Measurements from ENCODE around the gene PIGN.

PIGN gene

DNA sequence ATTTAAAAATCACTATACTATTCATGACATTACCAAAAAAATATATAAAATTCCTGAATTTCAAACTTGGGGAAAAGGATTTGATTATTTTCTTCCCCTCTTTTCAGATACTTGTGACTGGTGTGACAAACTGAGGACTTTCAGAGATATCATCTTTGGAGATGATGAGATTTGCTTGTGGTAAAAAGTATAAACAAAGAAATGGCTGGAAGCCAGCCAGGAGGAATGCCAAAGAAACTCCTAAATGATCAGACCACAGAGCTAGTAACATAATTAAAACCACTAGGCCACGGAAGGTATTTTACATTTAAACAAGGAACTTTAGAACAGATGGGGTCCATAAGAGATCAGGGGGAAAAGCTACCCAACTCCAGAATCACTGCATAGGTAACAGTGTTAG lies 58.7 kb downstream of the PIGN start:
- FAIRE-seq (no peak), DNase-seq (ENCODE audit: insufficient read length, low spot score) (no peak)
- TF ChIP-seq PAX5 (IDR thresholded peaks at IDR 0.05; ENCODE audit: insufficient read depth, low read length, severe bottlenecking) = no peak
- TF ChIP-seq POU2F2 (IDR thresholded peaks at IDR 0.05; ENCODE audit: low read depth, low read length) = no peak
- TF ChIP-seq POLR2A (IDR thresholded peaks at IDR 0.05; ENCODE audit: low read depth, low read length) = no peak
- TF ChIP-seq POLR2AphosphoS5 (IDR thresholded peaks at IDR 0.05; ENCODE audit: low read depth, low read length) = no peak
- TF ChIP-seq TAF1 (IDR thresholded peaks at IDR 0.05; ENCODE audit: low read depth, low read length) = no peak

DNA sequence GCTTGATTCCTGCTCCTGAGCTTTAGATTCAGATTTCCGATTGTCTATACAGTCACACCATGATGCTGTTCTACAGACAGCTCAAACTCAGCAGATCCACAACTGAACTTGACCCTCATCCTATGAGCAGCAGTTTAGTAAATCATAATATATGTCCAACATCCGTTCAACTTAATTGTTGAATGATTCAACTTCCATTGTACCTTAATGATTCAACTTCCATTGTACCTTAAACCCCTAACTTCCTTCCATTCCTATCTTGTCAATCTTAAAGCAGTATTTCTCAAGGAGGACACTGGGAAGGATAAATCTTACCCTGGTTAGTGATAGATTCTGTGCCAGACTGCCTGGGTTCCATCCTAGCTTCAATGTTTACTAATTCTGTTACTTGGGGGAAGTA lies 60.1 kb downstream of the PIGN start:
- TF ChIP-seq TAF1 (IDR thresholded peaks at IDR 0.05; ENCODE audit: low read depth, low read length) = no peak
- TF ChIP-seq POLR2A (IDR thresholded peaks at IDR 0.05; ENCODE audit: low read depth, low read length) = no peak
- no peak for TF ChIP-seq POLR2AphosphoS5 (IDR thresholded peaks at IDR 0.05; ENCODE audit: low read depth, low read length)
- TF ChIP-seq POU2F2 (IDR thresholded peaks at IDR 0.05; ENCODE audit: low read depth, low read length) = no peak
- TF ChIP-seq PAX5 (IDR thresholded peaks at IDR 0.05; ENCODE audit: insufficient read depth, low read length, severe bottlenecking) = no peak
- no peak for TF ChIP-seq SPI1 (IDR thresholded peaks at IDR 0.05; ENCODE audit: low read depth, low read length)
- no peak for DNase-seq (ENCODE audit: insufficient read length, low spot score)
- FAIRE-seq = peak; percentile 78

DNA sequence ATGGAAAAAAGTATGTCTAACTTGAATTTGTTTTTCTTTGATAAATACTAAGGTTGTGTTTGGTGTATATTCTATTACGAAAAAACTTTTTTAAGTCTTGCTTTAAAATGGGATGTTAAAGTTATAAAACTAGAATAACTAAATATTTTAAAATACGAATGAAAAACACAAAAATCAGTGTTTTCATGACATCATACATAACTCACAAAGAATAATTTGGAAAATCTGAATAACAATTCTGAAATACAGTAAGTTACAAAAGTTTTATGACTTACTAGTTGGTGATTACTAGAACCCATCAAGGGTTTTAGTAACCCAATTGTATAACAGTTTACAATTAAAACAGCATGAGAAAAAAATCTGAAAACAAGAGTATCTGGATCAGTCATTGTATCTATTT lies 61.2 kb downstream of the PIGN start:
- no peak for FAIRE-seq
- DNase-seq (ENCODE audit: insufficient read length, low spot score) = no peak
- TF ChIP-seq SPI1 (IDR thresholded peaks at IDR 0.05; ENCODE audit: low read depth, low read length) (no peak), PAX5 (IDR thresholded peaks at IDR 0.05; ENCODE audit: insufficient read depth, low read length, severe bottlenecking) (no peak), POLR2AphosphoS5 (IDR thresholded peaks at IDR 0.05; ENCODE audit: low read depth, low read length) (no peak), POLR2A (IDR thresholded peaks at IDR 0.05; ENCODE audit: low read depth, low read length) (no peak), TAF1 (IDR thresholded peaks at IDR 0.05; ENCODE audit: low read depth, low read length) (no peak), POU2F2 (IDR thresholded peaks at IDR 0.05; ENCODE audit: low read depth, low read length) (no peak)

DNA sequence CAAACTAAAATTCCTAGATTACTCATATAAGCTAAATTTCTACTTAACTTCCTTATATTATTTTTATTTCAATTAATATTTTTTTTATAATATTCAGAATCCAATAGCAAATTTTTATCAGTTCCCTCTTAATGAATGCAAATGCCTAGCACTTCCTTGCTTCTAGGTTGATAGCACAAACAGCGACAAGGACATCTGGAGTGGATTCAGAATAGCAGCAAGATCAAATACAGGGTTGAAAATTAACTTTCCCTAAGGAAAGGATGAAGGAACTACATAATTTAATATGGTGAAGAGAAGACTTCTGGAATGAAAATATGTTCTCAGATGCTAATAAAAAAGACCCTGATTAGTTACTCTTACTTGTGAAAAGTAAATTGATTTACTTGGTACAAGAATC lies 64.5 kb downstream of the PIGN start:
- no peak for TF ChIP-seq POU2F2 (IDR thresholded peaks at IDR 0.05; ENCODE audit: low read depth, low read length)
- no peak for TF ChIP-seq SPI1 (IDR thresholded peaks at IDR 0.05; ENCODE audit: low read depth, low read length)
- TF ChIP-seq TAF1 (IDR thresholded peaks at IDR 0.05; ENCODE audit: low read depth, low read length) = no peak
- TF ChIP-seq POLR2AphosphoS5 (IDR thresholded peaks at IDR 0.05; ENCODE audit: low read depth, low read length) = no peak
- TF ChIP-seq POLR2A (IDR thresholded peaks at IDR 0.05; ENCODE audit: low read depth, low read length) = no peak
- TF ChIP-seq PAX5 (IDR thresholded peaks at IDR 0.05; ENCODE audit: insufficient read depth, low read length, severe bottlenecking) = no peak
- FAIRE-seq = no peak

DNA sequence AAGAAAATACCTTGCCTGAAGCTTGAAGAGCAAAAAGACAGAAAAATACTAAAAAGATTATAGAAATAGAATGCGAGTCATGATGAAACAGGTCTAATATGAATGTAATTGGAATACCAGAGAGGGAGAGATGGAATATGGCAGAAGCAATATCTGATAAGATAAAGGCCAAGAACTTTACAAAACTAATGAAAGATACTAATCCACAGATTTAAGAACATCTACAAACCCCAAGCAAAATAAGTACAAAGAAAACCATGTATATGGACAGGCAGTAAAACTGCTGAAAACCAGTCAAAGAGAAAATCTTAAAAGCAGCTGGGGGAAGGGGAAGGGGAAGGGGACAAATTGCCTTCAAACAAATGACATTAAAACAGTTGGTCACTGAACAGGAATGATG lies 67.0 kb downstream of the PIGN start:
- DNase-seq (ENCODE audit: insufficient read length, low spot score) (no peak), FAIRE-seq (no peak)
- no peak for TF ChIP-seq POLR2AphosphoS5 (IDR thresholded peaks at IDR 0.05; ENCODE audit: low read depth, low read length)
- TF ChIP-seq POU2F2 (IDR thresholded peaks at IDR 0.05; ENCODE audit: low read depth, low read length) = no peak
- no peak for TF ChIP-seq PAX5 (IDR thresholded peaks at IDR 0.05; ENCODE audit: insufficient read depth, low read length, severe bottlenecking)
- TF ChIP-seq TAF1 (IDR thresholded peaks at IDR 0.05; ENCODE audit: low read depth, low read length) = no peak
- TF ChIP-seq POLR2A (IDR thresholded peaks at IDR 0.05; ENCODE audit: low read depth, low read length) = no peak
- TF ChIP-seq SPI1 (IDR thresholded peaks at IDR 0.05; ENCODE audit: low read depth, low read length) = no peak

More for the DNA sequence above, 64.5 kb downstream of the PIGN start:
- no peak for DNase-seq (ENCODE audit: insufficient read length, low spot score)

DNA sequence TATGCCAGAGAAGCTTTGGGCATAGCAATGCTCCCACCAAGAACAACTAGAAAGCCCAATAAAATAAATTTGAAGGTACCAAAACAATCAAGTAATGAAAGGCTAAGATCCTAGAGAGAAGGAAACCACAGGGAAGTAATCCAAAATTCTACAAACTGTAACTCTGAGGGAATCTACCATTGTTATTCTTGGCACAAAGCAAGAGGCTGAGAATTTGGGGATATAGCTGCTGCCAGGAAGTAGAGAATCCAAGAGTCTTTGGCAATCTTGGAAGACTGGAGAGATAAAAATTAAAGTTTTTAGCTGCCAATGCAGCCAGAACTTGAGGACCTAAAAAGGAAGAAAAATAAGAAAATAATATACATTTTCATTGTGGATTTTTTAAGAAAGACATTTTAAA lies 68.5 kb downstream of the PIGN start:
- FAIRE-seq (no peak), DNase-seq (ENCODE audit: insufficient read length, low spot score) (no peak)
- TF ChIP-seq POU2F2 (IDR thresholded peaks at IDR 0.05; ENCODE audit: low read depth, low read length) (no peak), POLR2AphosphoS5 (IDR thresholded peaks at IDR 0.05; ENCODE audit: low read depth, low read length) (no peak), SPI1 (IDR thresholded peaks at IDR 0.05; ENCODE audit: low read depth, low read length) (no peak), TAF1 (IDR thresholded peaks at IDR 0.05; ENCODE audit: low read depth, low read length) (no peak), PAX5 (IDR thresholded peaks at IDR 0.05; ENCODE audit: insufficient read depth, low read length, severe bottlenecking) (no peak), POLR2A (IDR thresholded peaks at IDR 0.05; ENCODE audit: low read depth, low read length) (no peak)

DNA sequence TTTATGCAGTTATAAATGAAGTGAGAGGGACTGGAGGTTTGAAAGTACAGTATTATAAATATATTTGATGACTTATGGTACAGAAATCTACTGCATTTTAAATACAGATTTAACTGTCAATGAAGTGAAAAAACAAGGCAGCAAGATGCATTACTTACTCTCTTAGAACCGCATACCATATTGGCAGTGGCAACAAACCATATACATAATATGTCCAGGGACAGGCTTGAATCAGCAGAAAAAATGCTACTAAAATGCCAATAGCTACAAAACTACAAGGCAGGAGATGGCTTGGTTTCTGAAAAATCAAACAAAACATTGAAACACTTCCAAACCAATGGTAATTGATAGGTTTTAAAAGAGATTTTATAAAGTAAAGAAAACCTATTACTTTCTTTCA lies 77.2 kb downstream of the PIGN start:
- TF ChIP-seq POU2F2 (IDR thresholded peaks at IDR 0.05; ENCODE audit: low read depth, low read length) = no peak
- no peak for TF ChIP-seq PAX5 (IDR thresholded peaks at IDR 0.05; ENCODE audit: insufficient read depth, low read length, severe bottlenecking)
- TF ChIP-seq TAF1 (IDR thresholded peaks at IDR 0.05; ENCODE audit: low read depth, low read length) = no peak
- no peak for TF ChIP-seq POLR2AphosphoS5 (IDR thresholded peaks at IDR 0.05; ENCODE audit: low read depth, low read length)
- no peak for TF ChIP-seq POLR2A (IDR thresholded peaks at IDR 0.05; ENCODE audit: low read depth, low read length)
- TF ChIP-seq SPI1 (IDR thresholded peaks at IDR 0.05; ENCODE audit: low read depth, low read length) = no peak
- FAIRE-seq = no peak

DNA sequence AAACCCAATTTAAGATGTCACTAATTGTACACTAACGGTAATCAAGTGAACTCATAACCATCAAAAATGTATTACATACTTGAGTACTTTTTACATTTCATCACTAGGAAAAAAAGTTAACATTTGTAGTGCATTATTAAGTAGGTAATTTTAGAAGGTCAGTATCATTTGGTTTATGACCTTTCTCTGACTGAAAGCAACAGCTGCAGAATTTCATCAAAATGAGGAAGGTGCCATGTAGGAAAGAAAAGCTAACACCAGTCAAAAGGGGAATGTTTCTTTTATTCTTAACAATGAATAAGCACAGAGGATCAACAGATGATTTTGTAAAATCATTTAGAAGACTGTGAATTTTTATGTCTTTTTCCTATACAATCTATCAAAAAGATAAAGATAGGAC lies 79.0 kb downstream of the PIGN start:
- DNase-seq (ENCODE audit: insufficient read length, low spot score) = no peak
- TF ChIP-seq POLR2AphosphoS5 (IDR thresholded peaks at IDR 0.05; ENCODE audit: low read depth, low read length) (no peak), SPI1 (IDR thresholded peaks at IDR 0.05; ENCODE audit: low read depth, low read length) (0 out of 2 replicates have a peak, but pooled peaks have one; percentile 2), PAX5 (IDR thresholded peaks at IDR 0.05; ENCODE audit: insufficient read depth, low read length, severe bottlenecking) (no peak), POLR2A (IDR thresholded peaks at IDR 0.05; ENCODE audit: low read depth, low read length) (no peak), POU2F2 (IDR thresholded peaks at IDR 0.05; ENCODE audit: low read depth, low read length) (no peak)
- FAIRE-seq = no peak

More for the DNA sequence above, 77.2 kb downstream of the PIGN start:
- DNase-seq (ENCODE audit: insufficient read length, low spot score) = no peak

DNA sequence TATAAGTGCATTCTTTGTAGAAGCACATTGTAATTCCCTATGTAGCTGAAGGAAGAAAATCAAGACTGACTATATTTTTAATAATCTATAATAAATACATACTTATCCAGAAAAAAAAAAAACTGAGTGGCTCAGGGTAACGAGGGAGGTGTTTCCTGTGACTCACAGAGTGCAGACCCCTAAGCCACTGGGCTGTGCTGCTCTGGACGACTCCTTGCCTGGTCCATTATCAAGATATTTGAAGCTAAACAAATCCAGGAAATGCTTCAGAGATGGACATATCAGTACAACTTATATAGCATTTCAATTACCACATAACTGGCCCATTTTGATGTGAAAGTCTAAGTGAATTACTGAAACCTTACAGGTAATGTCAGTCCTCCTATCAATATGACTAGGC lies 80.6 kb downstream of the PIGN start:
- FAIRE-seq (no peak), DNase-seq (ENCODE audit: insufficient read length, low spot score) (no peak)
- TF ChIP-seq TAF1 (IDR thresholded peaks at IDR 0.05; ENCODE audit: low read depth, low read length) (no peak), POLR2AphosphoS5 (IDR thresholded peaks at IDR 0.05; ENCODE audit: low read depth, low read length) (no peak), PAX5 (IDR thresholded peaks at IDR 0.05; ENCODE audit: insufficient read depth, low read length, severe bottlenecking) (no peak)

DNA sequence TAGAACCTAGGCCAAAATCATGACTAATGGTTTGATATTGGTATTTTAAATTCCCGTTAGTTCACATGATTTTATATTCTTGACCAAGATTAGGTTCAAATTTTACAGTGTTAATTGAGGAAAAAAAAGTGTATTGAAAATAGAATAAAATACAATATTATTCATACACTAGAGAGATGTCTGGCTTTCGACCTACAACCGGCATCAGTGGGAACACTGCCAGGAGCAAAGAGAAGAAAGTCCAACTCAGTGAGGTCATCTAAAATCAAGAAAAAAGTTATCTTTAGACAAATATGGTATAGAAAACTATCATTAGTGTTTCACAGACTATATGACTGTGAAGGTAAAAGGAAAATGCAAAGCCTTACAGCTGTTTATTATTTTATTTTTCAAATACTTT lies 81.5 kb downstream of the PIGN start:
- TF ChIP-seq POLR2AphosphoS5 (IDR thresholded peaks at IDR 0.05; ENCODE audit: low read depth, low read length) = no peak
- no peak for TF ChIP-seq PAX5 (IDR thresholded peaks at IDR 0.05; ENCODE audit: insufficient read depth, low read length, severe bottlenecking)
- TF ChIP-seq POU2F2 (IDR thresholded peaks at IDR 0.05; ENCODE audit: low read depth, low read length) = no peak
- TF ChIP-seq SPI1 (IDR thresholded peaks at IDR 0.05; ENCODE audit: low read depth, low read length) = no peak

More for the DNA sequence above, 81.5 kb downstream of the PIGN start:
- DNase-seq (ENCODE audit: insufficient read length, low spot score) (no peak), FAIRE-seq (no peak)
